Endothelial cell of umbilical vein (primary cell): ENCODE results near the gene SIPA1L3. TPM values are rescaled to one million over a fixed set of nuclear protein-coding genes. Genes with fewer than 3 reads are reported as not detected.

ENCODE experiments used
- BruUV-seq: library from RNA; stranded (reverse); fragments of 400-500 nt; replicated peaks from 2 replicates; lab custom pipeline; 2021; lab: Mats Ljungman, UMichigan
- CTCF ChIA-PET: fragments of 300-600, 350-600 bp; sonication (Branson Sonifier 250); formaldehyde crosslinking; loops from one replicate; lab custom pipeline; 2021; ENCODE audit warnings: antibody characterized with exemption, inconsistent platforms; lab: Charles Lee
- POLR2A ChIA-PET: fragments of 300-600, 350-600 bp; sonication (Branson Sonifier 250); formaldehyde crosslinking; loops from one replicate; lab custom pipeline; 2021; ENCODE audit warnings: antibody characterized with exemption, inconsistent platforms; lab: Charles Lee
- DNase-seq: peaks from one replicate; pipeline ENCODE4 v3.0.0-alpha.2; 2011; ENCODE audit warnings: low read depth, low spot score
- FAIRE-seq: peaks from 2 replicates; lab custom pipeline; 2011; peaks lifted over from hg19 to GRCh38; lab: Jason Lieb, UNC
- H2AFZ ChIP-seq: 2 replicates; pipeline ENCODE4 v1.6.0; 2012; ENCODE audit warnings: low read depth, low read length, control low read depth, inconsistent platforms
- H3K27ac ChIP-seq: 2 replicates; pipeline ENCODE4 v1.5.1; 2011; ENCODE audit warnings: low read depth, mild to moderate bottlenecking, control low read depth, low read length, moderate library complexity; ENCODE audit not compliant: insufficient read depth
- H3K27me3 ChIP-seq, 2 experiments: 2 replicates each; pipeline versions ENCODE4 v1.6.0 to v1.6.1; 2011; ENCODE audit warnings: low read length in 2 of 2, mixed read lengths in 1 of 2; ENCODE audit not compliant: control insufficient read depth in 2 of 2, insufficient read depth in 2 of 2
- H3K36me3 ChIP-seq, 2 experiments: 2 replicates in 1 of 2; 3 replicates in 1 of 2; pipeline ENCODE4 v1.5.1; 2011; ENCODE audit warnings: low read length in 2 of 2, mild to moderate bottlenecking in 1 of 2, moderate library complexity in 1 of 2; ENCODE audit not compliant: control insufficient read depth in 2 of 2, insufficient read depth in 2 of 2; ENCODE audit errors: extremely low read depth in 1 of 2
- H3K4me1 ChIP-seq: 3 replicates; pipeline ENCODE4 v1.5.1; 2011; ENCODE audit warnings: mild to moderate bottlenecking, low read length; ENCODE audit not compliant: control insufficient read depth, insufficient read depth; ENCODE audit errors: extremely low read depth
- H3K4me2 ChIP-seq: 2 replicates; pipeline ENCODE4 v1.6.1; 2011; ENCODE audit warnings: low read length, control low read depth, mixed read lengths; ENCODE audit not compliant: insufficient read depth
- H3K4me3 ChIP-seq, 3 experiments: fragments of 200-600 bp in 1 of 3; sonication (generic), shearing (Covaris generic) in 1 of 3; replicated peaks in 1 of 3; 2 replicates each; pipeline ENCODE4 v1.5.1; 2011 to 2016; ENCODE audit warnings: control low read depth in 3 of 3, low read length in 3 of 3, mild to moderate bottlenecking in 2 of 3, inconsistent platforms in 1 of 3, low read depth in 1 of 3, moderate library complexity in 1 of 3; ENCODE audit not compliant: insufficient read depth in 1 of 3
- H3K79me2 ChIP-seq: 2 replicates; pipeline ENCODE4 v1.6.0; 2012; ENCODE audit warnings: low read length, inconsistent platforms; ENCODE audit not compliant: control insufficient read depth, insufficient read depth
- H3K9ac ChIP-seq: replicated peaks from 2 replicates; pipeline ENCODE3; 2011; ENCODE audit warnings: low read length, control low read depth; ENCODE audit not compliant: insufficient read depth; ENCODE audit errors: extremely low read depth
- H3K9me1 ChIP-seq: replicated peaks from 3 replicates; pipeline ENCODE4 v1.6.0; 2011; ENCODE audit warnings: mild to moderate bottlenecking, low read length; ENCODE audit not compliant: control insufficient read depth, insufficient read depth; ENCODE audit errors: extremely low read depth
- H3K9me3 ChIP-seq: replicated peaks from 2 replicates; pipeline ENCODE4 v1.5.1; 2012; ENCODE audit warnings: low read length, inconsistent platforms; ENCODE audit not compliant: control insufficient read depth, insufficient read depth
- H4K20me1 ChIP-seq: replicated peaks from 2 replicates; pipeline ENCODE3; 2011; ENCODE audit warnings: mild to moderate bottlenecking, low read length; ENCODE audit not compliant: control insufficient read depth, insufficient read depth; ENCODE audit errors: extremely low read depth
- EZH2 ChIP-seq: IDR thresholded peaks from 2 replicates; pipeline ENCODE4 v1.6.1; 2012; ENCODE audit warnings: borderline replicate concordance, low read depth, mild to moderate bottlenecking, moderate library complexity, low read length, inconsistent platforms; ENCODE audit not compliant: severe bottlenecking
- FOS ChIP-seq: IDR thresholded peaks from 2 replicates; pipeline ENCODE4 v1.6.1; 2011; ENCODE audit warnings: mild to moderate bottlenecking, low read length, moderate library complexity, borderline replicate concordance; ENCODE audit not compliant: insufficient read depth
- GATA2 ChIP-seq: IDR thresholded peaks from 2 replicates; pipeline ENCODE4 v1.7.0; 2011; ENCODE audit warnings: low read depth, mild to moderate bottlenecking, moderate library complexity, mixed read lengths, low read length; ENCODE audit not compliant: insufficient read length, insufficient read depth
- JUN ChIP-seq: IDR thresholded peaks from 2 replicates; pipeline ENCODE4 v1.6.1; 2011; ENCODE audit warnings: borderline replicate concordance, low read depth; ENCODE audit not compliant: insufficient read length, insufficient read depth
- MYC ChIP-seq: IDR thresholded peaks from one replicate; pipeline ENCODE4 v1.6.1; 2011; ENCODE audit warnings: mild to moderate bottlenecking, low read depth, low read length
- POLR2A ChIP-seq: IDR thresholded peaks from 2 replicates; pipeline ENCODE4 v1.6.1; 2012; ENCODE audit warnings: low read depth, mild to moderate bottlenecking, control low read depth, low read length
- POLR2AphosphoS5 ChIP-seq: IDR thresholded peaks from 2 replicates; pipeline ENCODE4 v1.6.1; 2012; ENCODE audit warnings: low read depth, mild to moderate bottlenecking, control low read depth, low read length, moderate library complexity; ENCODE audit not compliant: insufficient read depth
- dilution Hi-C: fragments of 300-500 bp; cut with MboI; formaldehyde crosslinking; loops from one replicate; pipeline ENCODE4 v1.15.0; 2019; ENCODE audit warnings: low sequenced_read_pairs; ENCODE audit not compliant: extremely low pct_ligation_motif_present
- intact Hi-C: fragments of 100-400 bp; cut with micrococcal nuclease; formaldehyde crosslinking; loops from one replicate; pipeline ENCODE4 v1.10.0; 2022
- polyA plus RNA-seq, 4 experiments: library from polyadenylated mRNA; depleted of rRNA in 3 of 4; stranded (reverse) in 3 of 4; unstranded in 1 of 4; fragments of >200 nt; gene quantifications; 2 replicates each; pipeline versions ENCODE4 v1.2.1 to v1.2.3, GENCODE V29; 2011 to 2012; ENCODE audit warnings: missing spikeins in 1 of 4
- total RNA-seq: library from RNA; stranded (reverse); gene quantifications from 2 replicates; pipeline ENCODE4 v1.2.3, GENCODE V29; 2021
- TF ChIP-seq, protein P1 (sequence below), 2 donors: IDR thresholded peaks; 1 replicate in 1 of 2; 2 replicates in 1 of 2; pipeline ENCODE4 v1.5.1; 2011; ENCODE audit warnings: low read length in 2 of 2, mild to moderate bottlenecking in 2 of 2, moderate library complexity in 2 of 2, control low read depth in 1 of 2, inconsistent platforms in 1 of 2, low read depth in 1 of 2; ENCODE audit not compliant: insufficient read depth in 1 of 2; ENCODE audit errors: extremely low read depth in 1 of 2
- TF ChIP-seq, protein P2 (sequence below): IDR thresholded peaks from 2 replicates; pipeline ENCODE4 v1.6.1; 2011; ENCODE audit not compliant: insufficient read depth, insufficient read length

The SIPA1L3 gene
- total and polyA plus RNA-seq, 2 donors (not counting 3 experiments of a cell fraction or from before 2014, with no cell fraction given), result 14.2 to 47.2 TPM

DNA sequence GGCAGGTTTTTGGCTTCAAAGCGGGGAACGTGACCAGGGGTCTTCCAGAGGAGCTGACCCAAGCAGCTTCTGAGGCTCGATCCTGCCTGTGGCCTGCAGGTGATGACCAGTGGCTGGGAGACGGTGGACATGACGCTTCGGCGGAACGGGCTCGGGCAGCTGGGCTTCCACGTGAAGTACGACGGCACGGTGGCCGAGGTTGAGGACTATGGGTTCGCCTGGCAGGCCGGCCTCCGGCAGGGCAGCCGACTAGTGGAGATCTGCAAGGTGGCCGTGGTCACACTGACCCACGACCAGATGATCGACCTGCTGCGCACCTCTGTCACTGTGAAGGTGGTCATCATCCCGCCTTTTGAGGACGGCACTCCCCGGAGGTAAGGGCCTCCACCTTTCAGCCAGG is 223.4 kb downstream of the SIPA1L3 start:
- H3K36me3 ChIP-seq, result no peaks in the 10 kb centered on the region
- ChIA-PET CTCF (interaction anchor here (3.8 kb wide), 1 partner anchor 228 kb away, joined by 21 read pairs; no protein-coding TSS in a partner anchor), POLR2A (no interaction called here)
- dilution Hi-C loops, result no loop called here
- no peak overlapping the region for H2AFZ ChIP-seq
- H4K20me1 ChIP-seq, result no peaks in the 10 kb centered on the region
- no peak overlapping the region for H3K4me3 ChIP-seq
- H3K27ac ChIP-seq, result no peak overlapping the region
- no peak overlapping the region for H3K4me2 ChIP-seq
- TF ChIP-seq POLR2AphosphoS5, result no peak
- no peak for TF ChIP-seq POLR2A
- no peak for TF ChIP-seq JUN
- no peak for TF ChIP-seq GATA2
- TF ChIP-seq, protein P1, sequence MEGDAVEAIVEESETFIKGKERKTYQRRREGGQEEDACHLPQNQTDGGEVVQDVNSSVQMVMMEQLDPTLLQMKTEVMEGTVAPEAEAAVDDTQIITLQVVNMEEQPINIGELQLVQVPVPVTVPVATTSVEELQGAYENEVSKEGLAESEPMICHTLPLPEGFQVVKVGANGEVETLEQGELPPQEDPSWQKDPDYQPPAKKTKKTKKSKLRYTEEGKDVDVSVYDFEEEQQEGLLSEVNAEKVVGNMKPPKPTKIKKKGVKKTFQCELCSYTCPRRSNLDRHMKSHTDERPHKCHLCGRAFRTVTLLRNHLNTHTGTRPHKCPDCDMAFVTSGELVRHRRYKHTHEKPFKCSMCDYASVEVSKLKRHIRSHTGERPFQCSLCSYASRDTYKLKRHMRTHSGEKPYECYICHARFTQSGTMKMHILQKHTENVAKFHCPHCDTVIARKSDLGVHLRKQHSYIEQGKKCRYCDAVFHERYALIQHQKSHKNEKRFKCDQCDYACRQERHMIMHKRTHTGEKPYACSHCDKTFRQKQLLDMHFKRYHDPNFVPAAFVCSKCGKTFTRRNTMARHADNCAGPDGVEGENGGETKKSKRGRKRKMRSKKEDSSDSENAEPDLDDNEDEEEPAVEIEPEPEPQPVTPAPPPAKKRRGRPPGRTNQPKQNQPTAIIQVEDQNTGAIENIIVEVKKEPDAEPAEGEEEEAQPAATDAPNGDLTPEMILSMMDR (IDR thresholded peaks at IDR 0.05; ENCODE audit: extremely low read depth in 1 of 2, insufficient read depth in 1 of 2, low read depth in 1 of 2, low read length in 2 of 2), result no peak
- no peak for TF ChIP-seq FOS
- no peak for TF ChIP-seq MYC
- TF ChIP-seq, protein P2, sequence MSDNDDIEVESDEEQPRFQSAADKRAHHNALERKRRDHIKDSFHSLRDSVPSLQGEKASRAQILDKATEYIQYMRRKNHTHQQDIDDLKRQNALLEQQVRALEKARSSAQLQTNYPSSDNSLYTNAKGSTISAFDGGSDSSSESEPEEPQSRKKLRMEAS, result no peak
- no peak for TF ChIP-seq EZH2
- H3K9me1 ChIP-seq, result no peaks in the 10 kb centered on the region
- FAIRE-seq (no peak), DNase-seq (no peak)
- no peaks in the 10 kb centered on the region for H3K79me2 ChIP-seq
- no peaks in the 10 kb centered on the region for H3K27me3 ChIP-seq
- no peak overlapping the region for H3K9ac ChIP-seq
- H3K9me3 ChIP-seq, result no peaks in the 10 kb centered on the region
- no TSS peak for BruUV-seq
- intact Hi-C loops, result no loop called here
- H3K4me1 ChIP-seq, result no peaks in the 10 kb centered on the region
